Measurements from ENCODE around the gene VPS36. TPM values are rescaled to one million over a fixed set of nuclear protein-coding genes. Genes with fewer than 3 reads are reported as not detected.

The VPS36 gene
- total RNA-seq, 1 experiment from 2014 or later: 29.2 TPM

DNA sequence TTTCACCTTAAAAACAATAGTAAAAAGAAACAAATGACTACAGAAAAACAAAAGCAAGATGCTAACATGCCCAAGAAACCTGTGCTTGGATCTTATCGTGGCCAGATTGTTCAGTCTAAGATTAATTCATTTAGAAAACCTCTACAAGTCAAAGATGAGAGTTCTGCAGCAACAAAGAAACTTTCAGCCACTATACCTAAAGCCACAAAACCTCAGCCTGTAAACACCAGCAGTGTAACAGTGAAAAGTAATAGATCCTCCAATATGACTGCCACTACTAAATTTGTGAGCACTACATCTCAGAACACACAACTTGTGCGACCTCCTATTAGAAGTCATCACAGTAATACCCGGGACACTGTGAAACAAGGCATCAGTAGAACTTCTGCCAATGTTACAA, 10.8 kb upstream of the VPS36 start:
- Histone ChIP-seq H2BK120ac (ENCODE audit: low read depth, low read length, poor library complexity, severe bottlenecking) (no peak overlapping the region), H2BK15ac (ENCODE audit: low read depth, low read length) (no peak overlapping the region), H3K4me1 (ENCODE audit: insufficient read depth, low read length) (no peaks in the 10 kb centered on the region), H2AK5ac (ENCODE audit: insufficient read length, low read length) (no peak overlapping the region), H3K27ac (ENCODE audit: insufficient read length, low read depth, low read length) (no peak overlapping the region), H3K9me3 (ENCODE audit: control insufficient read depth, low read depth, low read length) (no peaks in the 10 kb centered on the region), H4K91ac (ENCODE audit: insufficient read length, low read depth, low read length) (no peak overlapping the region), H2BK20ac (ENCODE audit: low read depth, low read length, poor library complexity, severe bottlenecking) (no peak overlapping the region), H3K14ac (ENCODE audit: insufficient read depth, low read length) (no peak overlapping the region), H2AFZ (ENCODE audit: low read length) (no peak overlapping the region), H3K9ac (ENCODE audit: extremely low read depth, insufficient read length, low read length) (no peak overlapping the region), H3K79me2 (ENCODE audit: insufficient read depth, low read length) (peaks cover 1% of the 10 kb centered on the region; the same call in 1 of the 2 replicates), H2BK5ac (ENCODE audit: insufficient read length, low read length) (no peak overlapping the region), H3K4me2 (ENCODE audit: insufficient read depth, insufficient read length, low read length) (no peak overlapping the region), H3T11ph (ENCODE audit: low read length) (no peak overlapping the region), H3K56ac (ENCODE audit: insufficient read length, low read depth, low read length) (no peak overlapping the region), H2BK12ac (ENCODE audit: insufficient read length, low read depth, low read length) (no peak overlapping the region), H3K27me3 (ENCODE audit: insufficient read depth, low read length) (no peaks in the 10 kb centered on the region), H3K18ac (ENCODE audit: insufficient read length, low read depth, low read length) (no peak overlapping the region), H4K8ac (replicated peaks; ENCODE audit: insufficient read length, low read depth, low read length) (no peak overlapping the region), H3K23ac (ENCODE audit: insufficient read length, low read depth, low read length) (no peak overlapping the region), H3K79me1 (ENCODE audit: insufficient read depth, low read depth, low read length, poor library complexity, severe bottlenecking) (peaks cover 3% of the 10 kb centered on the region), H4K5ac (ENCODE audit: insufficient read length, low read depth, low read length) (no peak overlapping the region), H3K23me2 (ENCODE audit: insufficient read length, low read depth, low read length, poor library complexity, severe bottlenecking) (no peaks in the 10 kb centered on the region), H3K4ac (ENCODE audit: low read depth, low read length) (no peak overlapping the region), H4K20me1 (ENCODE audit: control insufficient read depth, insufficient read depth, insufficient read length) (no peaks in the 10 kb centered on the region)
- Mint-ChIP-seq H3K9me3 (no peaks in the 10 kb centered on the region), H3K36me3 (ENCODE audit: insufficient read depth in 1 of 3, low read depth in 3 of 3) (peaks cover 39 to 89% (median 85%) of the 10 kb centered on the region in 3 experiments), H3K4me3 (no peak overlapping the region), H3K4me1 (peaks cover 11 to 12% of the 10 kb centered on the region in 2 experiments), H3K27me3 (ENCODE audit: low read depth) (no peaks in the 10 kb centered on the region), H3K27ac (peak overlapping the region in 1 of 3 experiments; percentile 24; a peak in 1 of 7 replicates)
- no CpG with 5 or more reads among the region's 3 CpGs for WGBS (ENCODE audit: extremely low coverage, insufficient read length, low lambda C conversion rate)
- DNase-seq: no peak
- TF ChIP-seq, protein P1, sequence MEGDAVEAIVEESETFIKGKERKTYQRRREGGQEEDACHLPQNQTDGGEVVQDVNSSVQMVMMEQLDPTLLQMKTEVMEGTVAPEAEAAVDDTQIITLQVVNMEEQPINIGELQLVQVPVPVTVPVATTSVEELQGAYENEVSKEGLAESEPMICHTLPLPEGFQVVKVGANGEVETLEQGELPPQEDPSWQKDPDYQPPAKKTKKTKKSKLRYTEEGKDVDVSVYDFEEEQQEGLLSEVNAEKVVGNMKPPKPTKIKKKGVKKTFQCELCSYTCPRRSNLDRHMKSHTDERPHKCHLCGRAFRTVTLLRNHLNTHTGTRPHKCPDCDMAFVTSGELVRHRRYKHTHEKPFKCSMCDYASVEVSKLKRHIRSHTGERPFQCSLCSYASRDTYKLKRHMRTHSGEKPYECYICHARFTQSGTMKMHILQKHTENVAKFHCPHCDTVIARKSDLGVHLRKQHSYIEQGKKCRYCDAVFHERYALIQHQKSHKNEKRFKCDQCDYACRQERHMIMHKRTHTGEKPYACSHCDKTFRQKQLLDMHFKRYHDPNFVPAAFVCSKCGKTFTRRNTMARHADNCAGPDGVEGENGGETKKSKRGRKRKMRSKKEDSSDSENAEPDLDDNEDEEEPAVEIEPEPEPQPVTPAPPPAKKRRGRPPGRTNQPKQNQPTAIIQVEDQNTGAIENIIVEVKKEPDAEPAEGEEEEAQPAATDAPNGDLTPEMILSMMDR (conservative IDR thresholded peaks at IDR 0.05): no peak
